ENCODE measurements around the gene GRID2. TPM values are rescaled to one million over a fixed set of nuclear protein-coding genes. Genes with fewer than 3 reads are reported as not detected.

Gene GRID2
- total RNA-seq, 1 donor = 0.63 TPM

- DNase-seq (ENCODE audit: low read depth) = no peak
- TF ChIP-seq, protein P1, sequence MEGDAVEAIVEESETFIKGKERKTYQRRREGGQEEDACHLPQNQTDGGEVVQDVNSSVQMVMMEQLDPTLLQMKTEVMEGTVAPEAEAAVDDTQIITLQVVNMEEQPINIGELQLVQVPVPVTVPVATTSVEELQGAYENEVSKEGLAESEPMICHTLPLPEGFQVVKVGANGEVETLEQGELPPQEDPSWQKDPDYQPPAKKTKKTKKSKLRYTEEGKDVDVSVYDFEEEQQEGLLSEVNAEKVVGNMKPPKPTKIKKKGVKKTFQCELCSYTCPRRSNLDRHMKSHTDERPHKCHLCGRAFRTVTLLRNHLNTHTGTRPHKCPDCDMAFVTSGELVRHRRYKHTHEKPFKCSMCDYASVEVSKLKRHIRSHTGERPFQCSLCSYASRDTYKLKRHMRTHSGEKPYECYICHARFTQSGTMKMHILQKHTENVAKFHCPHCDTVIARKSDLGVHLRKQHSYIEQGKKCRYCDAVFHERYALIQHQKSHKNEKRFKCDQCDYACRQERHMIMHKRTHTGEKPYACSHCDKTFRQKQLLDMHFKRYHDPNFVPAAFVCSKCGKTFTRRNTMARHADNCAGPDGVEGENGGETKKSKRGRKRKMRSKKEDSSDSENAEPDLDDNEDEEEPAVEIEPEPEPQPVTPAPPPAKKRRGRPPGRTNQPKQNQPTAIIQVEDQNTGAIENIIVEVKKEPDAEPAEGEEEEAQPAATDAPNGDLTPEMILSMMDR (IDR thresholded peaks at IDR 0.05; ENCODE audit: insufficient read depth, low read length) = no peak
- H3K4me3 ChIP-seq (ENCODE audit: low read depth, low read length) = no peak overlapping the region
Observed at GRCh38 chr4:93495346-93495745, 1191.6 kb downstream of the GRID2 start.

DNA sequence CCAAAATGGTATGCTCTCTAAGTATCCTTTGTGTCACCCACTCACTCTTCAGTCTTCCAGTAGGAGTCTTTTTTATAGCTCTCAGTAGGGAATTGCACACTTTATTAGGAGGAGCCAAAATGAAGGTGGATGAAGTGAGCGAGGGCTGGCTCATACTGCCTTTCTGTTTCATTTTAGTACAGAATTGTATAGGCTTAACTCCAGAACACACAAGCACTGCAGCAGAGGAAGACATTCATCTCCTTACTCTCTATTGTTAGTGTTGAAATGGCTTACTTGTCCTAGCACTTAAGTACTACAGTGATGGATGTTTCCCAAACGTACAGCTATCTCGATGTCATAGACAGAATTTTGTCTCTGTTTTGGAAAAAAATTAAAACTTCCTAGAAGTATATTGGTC is 1197.5 kb downstream of the GRID2 start:
- DNase-seq (ENCODE audit: low read depth) = no peak
- TF ChIP-seq, protein P1 (IDR thresholded peaks at IDR 0.05; ENCODE audit: insufficient read depth, low read length) = no peak
- H3K4me3 ChIP-seq (ENCODE audit: low read depth, low read length) = no peak overlapping the region

- H3K4me3 ChIP-seq (ENCODE audit: low read depth, low read length) = no peak overlapping the region
- DNase-seq (ENCODE audit: low read depth) = no peak
- TF ChIP-seq, protein P1 (IDR thresholded peaks at IDR 0.05; ENCODE audit: insufficient read depth, low read length) = no peak
Observed at GRCh38 chr4:93501946-93502345, 1198.2 kb downstream of the GRID2 start.

GRCh38 chr4:93502991-93503390 is 1199.2 kb downstream of the GRID2 start:
- TF ChIP-seq, protein P1 (IDR thresholded peaks at IDR 0.05; ENCODE audit: insufficient read depth, low read length) = no peak
- no peak overlapping the region for H3K4me3 ChIP-seq (ENCODE audit: low read depth, low read length)
- no peak for DNase-seq (ENCODE audit: low read depth)

DNA sequence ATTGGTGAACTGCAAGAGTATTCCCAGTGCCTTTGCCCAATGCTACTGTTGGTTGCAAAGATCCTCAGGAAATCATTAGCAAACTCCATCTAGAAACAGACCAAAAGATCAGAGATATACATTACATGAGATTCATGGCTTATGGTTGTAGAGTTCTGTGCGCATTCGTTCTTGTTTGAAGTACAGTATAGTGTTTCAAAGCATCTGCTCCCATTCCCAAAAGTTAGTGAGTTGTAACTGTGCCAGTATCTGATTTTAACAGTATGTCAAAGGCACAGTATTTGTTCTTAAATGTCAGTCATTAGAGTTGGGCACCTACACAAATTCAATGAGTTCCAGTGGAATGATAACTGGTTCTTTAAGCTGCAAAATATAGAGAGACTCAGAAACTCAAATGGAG is 1210.1 kb downstream of the GRID2 start:
- no peak for DNase-seq (ENCODE audit: low read depth)

DNA sequence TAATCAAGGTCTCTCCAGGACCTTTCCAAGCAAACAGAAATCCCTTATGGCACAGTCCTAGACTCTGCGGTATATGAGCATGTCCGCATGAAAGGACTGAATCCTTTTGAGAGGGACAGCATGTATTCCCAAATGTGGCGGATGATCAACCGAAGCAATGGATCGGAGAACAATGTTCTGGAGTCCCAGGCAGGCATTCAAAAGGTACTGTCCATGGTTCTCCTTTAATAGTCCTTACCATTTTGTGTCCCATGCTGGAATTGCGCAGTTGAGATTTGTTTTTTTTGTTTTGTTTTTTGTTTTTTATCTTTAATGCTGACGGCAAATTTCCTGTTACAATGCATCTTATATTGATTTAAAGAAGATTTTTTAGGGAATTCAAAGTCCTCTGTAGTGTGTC is 1211.4 kb downstream of the GRID2 start:
- DNase-seq (ENCODE audit: low read depth) = no peak
- TF ChIP-seq, protein P1 (IDR thresholded peaks at IDR 0.05; ENCODE audit: insufficient read depth, low read length) = no peak
- no peak overlapping the region for H3K4me3 ChIP-seq (ENCODE audit: low read depth, low read length)

More for the DNA sequence above, 1210.1 kb downstream of the GRID2 start:
- H3K4me3 ChIP-seq (ENCODE audit: low read depth, low read length) = no peak overlapping the region
- TF ChIP-seq, protein P1 (IDR thresholded peaks at IDR 0.05; ENCODE audit: insufficient read depth, low read length) = no peak

DNA sequence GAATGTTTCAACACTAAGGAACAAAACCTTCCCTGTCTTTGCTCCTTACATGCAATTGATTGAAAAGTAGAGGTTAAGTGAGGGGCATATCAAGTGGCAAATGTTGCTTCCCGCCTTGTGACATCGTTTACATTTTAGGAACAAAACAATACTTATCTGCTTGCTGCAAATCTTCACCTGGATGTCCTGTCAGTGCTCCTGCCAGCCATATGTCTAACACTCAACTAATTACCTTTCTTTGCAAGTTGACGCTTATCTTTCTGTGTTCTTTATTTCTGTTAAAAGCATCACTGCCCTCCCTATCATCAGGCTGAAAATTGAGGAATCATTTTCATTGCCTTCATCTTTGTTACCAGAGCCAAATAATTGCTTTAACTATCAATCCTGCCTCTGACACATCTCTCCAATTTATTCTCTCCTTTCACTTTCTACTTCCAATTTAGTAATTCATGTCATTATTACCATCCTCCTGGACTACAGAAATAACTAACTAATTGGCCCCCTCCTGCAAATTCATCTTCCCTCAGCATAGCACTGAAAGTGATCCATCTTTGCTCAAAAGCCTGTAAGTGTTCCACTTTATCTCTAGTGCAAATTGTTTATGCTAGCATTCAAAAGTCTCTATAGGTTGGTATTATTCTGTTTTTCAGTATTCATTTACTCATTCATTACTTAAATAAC is 1226.1 kb downstream of the GRID2 start:
- TF ChIP-seq, protein P1 (IDR thresholded peaks at IDR 0.05; ENCODE audit: insufficient read depth, low read length) = no peak
- DNase-seq (ENCODE audit: low read depth) = no peak
- H3K4me3 ChIP-seq (ENCODE audit: low read depth, low read length) = no peak overlapping the region

Data from fibroblast of the aortic adventitia (primary cell).